C4-2B (cell line): ENCODE data around the gene CEP128.

Experiments used
- CTCF ChIP-seq: fragments of 450-650 bp; conservative IDR thresholded peaks from 2 replicates; pipeline ENCODE4 v1.5.1; 2017; ENCODE audit warnings: mild to moderate bottlenecking
- ZFX ChIP-seq: fragments of 450-650 bp; IDR thresholded peaks from 2 replicates; pipeline ENCODE4 v1.6.1; 2017

GRCh38 chr14:80699861-80700260, 241.7 kb downstream of the CEP128 start:
- TF ChIP-seq CTCF (no peak), ZFX (no peak)
